Glomerular endothelial cell (primary cell): Measurements from ENCODE around the gene EXD3. TPM values are rescaled to one million over a fixed set of nuclear protein-coding genes. Genes with fewer than 3 reads are reported as not detected.

Source experiments
- DNase-seq: peaks from one replicate; pipeline ENCODE4 v3.0.0-alpha.2; 2011; ENCODE audit warnings: low read depth, low spot score; ENCODE audit errors: extremely low read depth
- total RNA-seq: library from RNA; depleted of rRNA; stranded (reverse); fragments of >200 nt; gene quantifications from 2 replicates; pipeline ENCODE4 v1.2.3, GENCODE V29; 2015

Gene EXD3
- total RNA-seq, 1 donor from 2014 or later = 32.6 TPM

- DNase-seq = no peak
Measured at GRCh38 chr9:137311986-137312851, 110.7 kb downstream of the EXD3 start.

GRCh38 chr9:137311171-137311985, 111.6 kb downstream of the EXD3 start:
- DNase-seq = no peak

- no peak for DNase-seq
Measured at GRCh38 chr9:137310189-137311052, 112.5 kb downstream of the EXD3 start.

GRCh38 chr9:137309368-137310188, 113.4 kb downstream of the EXD3 start:
- DNase-seq = no peak

GRCh38 chr9:137308057-137308619, 114.8 kb downstream of the EXD3 start:
- no peak for DNase-seq

GRCh38 chr9:137307255-137308056, 115.5 kb downstream of the EXD3 start:
- DNase-seq = no peak

- DNase-seq = no peak
Measured at GRCh38 chr9:137306850-137307254, 116.1 kb downstream of the EXD3 start.

GRCh38 chr9:137306066-137306849, 116.7 kb downstream of the EXD3 start:
- DNase-seq = no peak

- DNase-seq = no peak
Measured at GRCh38 chr9:137305798-137306065, 117.2 kb downstream of the EXD3 start.

GRCh38 chr9:137305060-137305797, 117.7 kb downstream of the EXD3 start:
- DNase-seq = no peak

GRCh38 chr9:137304383-137305059, 118.4 kb downstream of the EXD3 start:
- DNase-seq = no peak

GRCh38 chr9:137303893-137304382, 119.0 kb downstream of the EXD3 start:
- DNase-seq = no peak

- no peak for DNase-seq
Measured at GRCh38 chr9:137303151-137303892, 119.6 kb downstream of the EXD3 start.

- DNase-seq = no peak
Measured at GRCh38 chr9:137302449-137303150, 120.4 kb downstream of the EXD3 start.

- no peak for DNase-seq
Measured at GRCh38 chr9:137302118-137302448, 120.9 kb downstream of the EXD3 start, which contains the start of gene NRARP. TSS of gene NRARP (minus strand) at chr9:137302271. CDS start at chr9:137301928, 343 bp downstream.
